Hepatocyte (in vitro differentiated cells): ENCODE results near the gene PDGFD. TPM values are rescaled to one million over a fixed set of nuclear protein-coding genes. Genes with fewer than 3 reads are reported as not detected.

ENCODE experiments used
- DNase-seq: peaks from one replicate; pipeline ENCODE4 v3.0.0-alpha.2; 2016; ENCODE audit warnings: low spot score
- H2AFZ ChIP-seq: fragments of 200-600 bp; sonication (generic); 2 replicates; pipeline ENCODE4 v1.6.0; 2016; ENCODE audit warnings: antibody characterized with exemption, mild to moderate bottlenecking
- H3K27ac ChIP-seq: fragments of 200-600 bp; sonication (generic); 2 replicates; pipeline ENCODE4 v1.5.1; 2016; ENCODE audit warnings: mild to moderate bottlenecking
- H3K27me3 ChIP-seq: fragments of 200-600 bp; sonication (generic); 2 replicates; pipeline ENCODE4 v1.6.1; 2016
- H3K36me3 ChIP-seq: fragments of 200-600 bp; sonication (generic); replicated peaks from 2 replicates; pipeline ENCODE4 v1.5.1; 2016; ENCODE audit warnings: low read depth; ENCODE audit not compliant: insufficient read depth
- H3K4me1 ChIP-seq: fragments of 200-600 bp; sonication (generic); 2 replicates; pipeline ENCODE4 v1.5.1; 2016; ENCODE audit warnings: mild to moderate bottlenecking, moderate library complexity; ENCODE audit not compliant: insufficient read depth
- H3K4me2 ChIP-seq: fragments of 200-600 bp; sonication (generic); 2 replicates; pipeline ENCODE4 v1.6.0; 2016
- H3K4me3 ChIP-seq: fragments of 200-600 bp; sonication (generic); 2 replicates; pipeline ENCODE4 v1.5.1; 2016; ENCODE audit warnings: mild to moderate bottlenecking
- H3K79me2 ChIP-seq: fragments of 200-600 bp; sonication (generic); 2 replicates; pipeline ENCODE4 v1.6.0; 2017; ENCODE audit warnings: mild to moderate bottlenecking
- H3K9me2 ChIP-seq: fragments of 200-600 bp; sonication (generic); replicated peaks from 2 replicates; pipeline ENCODE4 v1.6.0; 2017; ENCODE audit warnings: mild to moderate bottlenecking; ENCODE audit not compliant: insufficient read depth
- H3K9me3 ChIP-seq: fragments of 200-600 bp; sonication (generic); 2 replicates; pipeline ENCODE4 v1.5.1; 2016; ENCODE audit warnings: low read depth, mild to moderate bottlenecking
- H4K20me1 ChIP-seq: fragments of 200-600 bp; sonication (generic); 2 replicates; pipeline ENCODE4 v1.6.0; 2016; ENCODE audit warnings: mild to moderate bottlenecking; ENCODE audit not compliant: insufficient read depth, poor library complexity, severe bottlenecking
- EZH2 ChIP-seq: fragments of 200-600 bp; sonication (generic); IDR thresholded peaks from 2 replicates; pipeline ENCODE4 v1.6.1; 2016; ENCODE audit warnings: antibody characterized with exemption, mild to moderate bottlenecking, borderline replicate concordance
- EZH2phosphoT487 ChIP-seq: fragments of 200-600 bp; sonication (generic); IDR thresholded peaks from one replicate; pipeline ENCODE4 v1.6.1; 2018; ENCODE audit warnings: antibody characterized with exemption, mild to moderate bottlenecking, low read depth, moderate library complexity; ENCODE audit not compliant: unreplicated experiment, severe bottlenecking
- WGBS: methylation state at CpG from one replicate; pipeline ENCODE4 v1.1.6; 2016; ENCODE audit warnings: low lambda C conversion rate; ENCODE audit errors: missing lambda C conversion rate; 5-methylcytosine and 5-hydroxymethylcytosine counted together
- polyA plus RNA-seq: library from polyadenylated mRNA; unstranded; fragments of >200 nt; fragmentation: Nextera tagmentation; extraction: Ambion mirVana; gene quantifications from 2 replicates; pipeline ENCODE4 v1.2.1, GENCODE V29; 2016
- total RNA-seq: library from RNA; depleted of rRNA; stranded (reverse); fragments of >200 nt; gene quantifications from 2 replicates; pipeline ENCODE4 v1.2.3, GENCODE V29; 2014
- TF ChIP-seq, protein P1 (sequence below): fragments of 200-600 bp; sonication (generic); IDR thresholded peaks from 2 replicates; pipeline ENCODE4 v1.5.1; 2016; ENCODE audit warnings: antibody characterized with exemption, mild to moderate bottlenecking; ENCODE audit not compliant: poor library complexity

The PDGFD gene
- total and polyA plus RNA-seq, 2 experiments from 2014 or later, result 17.3 to 29.6 TPM

GRCh38 chr11:104064034-104064630, 99.8 kb downstream of the PDGFD start:
- Histone ChIP-seq H3K27ac (no peak overlapping the region), H3K36me3 (no peaks in the 10 kb centered on the region), H4K20me1 (no peaks in the 10 kb centered on the region), H2AFZ (no peak overlapping the region), H3K4me2 (no peak overlapping the region), H3K4me3 (no peak overlapping the region), H3K9me2 (no peaks in the 10 kb centered on the region), H3K9me3 (no peaks in the 10 kb centered on the region), H3K27me3 (no peaks in the 10 kb centered on the region), H3K4me1 (no peaks in the 10 kb centered on the region), H3K79me2 (no peaks in the 10 kb centered on the region)
- peak; percentile 3 for DNase-seq
- TF ChIP-seq EZH2 (no peak), EZH2phosphoT487 (peak; percentile 97)
- 61% methylated on average over 5 of the region's 5 CpGs for WGBS

DNA sequence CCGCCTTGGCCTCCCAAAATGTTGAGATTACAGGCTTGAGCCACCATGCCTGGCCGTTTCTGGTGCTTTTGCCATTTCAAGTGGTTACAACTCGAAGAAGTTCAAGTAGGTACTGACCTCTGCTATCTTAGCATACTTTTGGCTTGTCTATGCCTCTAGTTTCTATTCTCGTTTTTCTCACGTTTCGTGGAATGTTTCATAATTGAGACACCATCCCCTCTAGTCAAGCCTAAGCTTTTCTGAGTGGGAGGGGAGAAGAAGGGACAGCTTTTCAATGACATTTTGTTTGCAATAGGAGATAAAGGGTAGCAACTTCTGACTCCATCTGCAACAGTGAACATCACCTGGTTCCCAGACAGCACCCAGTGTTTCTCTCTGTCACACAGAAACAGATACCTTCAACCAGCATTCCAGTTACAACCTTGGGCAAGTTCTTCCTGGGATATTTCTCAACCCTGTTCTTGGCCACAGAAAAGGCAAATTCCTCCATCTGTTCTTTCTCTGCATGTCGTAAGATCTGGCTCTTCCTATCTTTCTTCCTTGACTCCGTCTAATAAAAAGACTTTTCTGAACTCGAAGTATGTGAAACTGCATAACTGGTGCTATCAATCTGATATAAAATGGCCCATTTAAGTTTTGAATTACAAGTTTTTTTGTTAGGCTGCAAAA, 102.0 kb downstream of the PDGFD start:
- whole genome bisulfite sequencing, result 85% methylated on average over 9 of the region's 9 CpGs
- Histone ChIP-seq H3K4me3 (no peak overlapping the region), H3K4me1 (no peaks in the 10 kb centered on the region), H3K27ac (peak overlapping the region; percentile 29), H3K9me2 (no peaks in the 10 kb centered on the region), H3K27me3 (no peaks in the 10 kb centered on the region), H3K4me2 (no peak overlapping the region), H3K36me3 (no peaks in the 10 kb centered on the region), H2AFZ (no peak overlapping the region), H3K79me2 (no peaks in the 10 kb centered on the region), H3K9me3 (no peaks in the 10 kb centered on the region), H4K20me1 (no peaks in the 10 kb centered on the region)
- peak; percentile 3 for DNase-seq
- TF ChIP-seq, protein P1, sequence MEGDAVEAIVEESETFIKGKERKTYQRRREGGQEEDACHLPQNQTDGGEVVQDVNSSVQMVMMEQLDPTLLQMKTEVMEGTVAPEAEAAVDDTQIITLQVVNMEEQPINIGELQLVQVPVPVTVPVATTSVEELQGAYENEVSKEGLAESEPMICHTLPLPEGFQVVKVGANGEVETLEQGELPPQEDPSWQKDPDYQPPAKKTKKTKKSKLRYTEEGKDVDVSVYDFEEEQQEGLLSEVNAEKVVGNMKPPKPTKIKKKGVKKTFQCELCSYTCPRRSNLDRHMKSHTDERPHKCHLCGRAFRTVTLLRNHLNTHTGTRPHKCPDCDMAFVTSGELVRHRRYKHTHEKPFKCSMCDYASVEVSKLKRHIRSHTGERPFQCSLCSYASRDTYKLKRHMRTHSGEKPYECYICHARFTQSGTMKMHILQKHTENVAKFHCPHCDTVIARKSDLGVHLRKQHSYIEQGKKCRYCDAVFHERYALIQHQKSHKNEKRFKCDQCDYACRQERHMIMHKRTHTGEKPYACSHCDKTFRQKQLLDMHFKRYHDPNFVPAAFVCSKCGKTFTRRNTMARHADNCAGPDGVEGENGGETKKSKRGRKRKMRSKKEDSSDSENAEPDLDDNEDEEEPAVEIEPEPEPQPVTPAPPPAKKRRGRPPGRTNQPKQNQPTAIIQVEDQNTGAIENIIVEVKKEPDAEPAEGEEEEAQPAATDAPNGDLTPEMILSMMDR, result no peak
- TF ChIP-seq EZH2 (no peak), EZH2phosphoT487 (no peak)

- DNase-seq, result no peak
- no peak overlapping the region for H3K4me3 ChIP-seq
- H3K27me3 ChIP-seq, result no peaks in the 10 kb centered on the region
- H2AFZ ChIP-seq, result no peak overlapping the region
- no peaks in the 10 kb centered on the region for H3K9me2 ChIP-seq
- no peak overlapping the region for H3K4me2 ChIP-seq
- H4K20me1 ChIP-seq, result no peaks in the 10 kb centered on the region
- H3K36me3 ChIP-seq, result no peaks in the 10 kb centered on the region
- H3K4me1 ChIP-seq, result no peaks in the 10 kb centered on the region
- H3K79me2 ChIP-seq, result no peaks in the 10 kb centered on the region
- TF ChIP-seq EZH2phosphoT487, result no peak
- no peak for TF ChIP-seq EZH2
- TF ChIP-seq, protein P1, result no peak
- WGBS, result 80% methylated on average over 1 of the region's 1 CpG
- no peaks in the 10 kb centered on the region for H3K9me3 ChIP-seq
- H3K27ac ChIP-seq, result no peak overlapping the region
These were observed 103.1 kb downstream of the PDGFD start for GRCh38 chr11:104060820-104061219.
